OCI-LY7 (cell line): Measurements from ENCODE around the gene TMEM260. TPM values are rescaled to one million over a fixed set of nuclear protein-coding genes. Genes with fewer than 3 reads are reported as not detected.

ENCODE experiments used
- BruUV-seq: library from RNA; stranded (reverse); fragments of 400-500 nt; replicated peaks from 2 replicates; lab custom pipeline; 2021; lab: Mats Ljungman, UMichigan
- CTCF ChIA-PET: fragments of 300-600 bp; sonication (Branson Sonifier 250); formaldehyde crosslinking; loops from one replicate; lab custom pipeline; 2022; ENCODE audit warnings: antibody characterized with exemption; ENCODE audit not compliant: unreplicated experiment; lab: Charles Lee
- POLR2A ChIA-PET: fragments of 300-600 bp; sonication (Branson Sonifier 250); formaldehyde crosslinking; loops from one replicate; lab custom pipeline; 2022; ENCODE audit warnings: antibody characterized with exemption; lab: Charles Lee
- DNase-seq: peaks from one replicate; pipeline ENCODE4 v3.0.0-alpha.2; 2015; ENCODE audit warnings: low spot score
- H2AFZ ChIP-seq: fragments of 200-600 bp; sonication (generic), shearing (Covaris generic); 2 replicates; pipeline ENCODE4 v1.6.1; 2014; ENCODE audit warnings: mild to moderate bottlenecking, antibody characterized with exemption, low read length, moderate library complexity
- H3K27ac ChIP-seq: fragments of 200-600 bp; sonication (generic); 2 replicates; pipeline ENCODE4 v1.5.1; 2014; ENCODE audit warnings: mixed run types, low read depth, mild to moderate bottlenecking, moderate library complexity, low read length, inconsistent platforms; ENCODE audit not compliant: poor library complexity, severe bottlenecking
- H3K36me3 ChIP-seq: fragments of 200-600 bp; sonication (generic); 2 replicates; pipeline ENCODE4 v1.6.1; 2014; ENCODE audit warnings: mild to moderate bottlenecking, antibody characterized with exemption, low read length, moderate library complexity, mixed read lengths; ENCODE audit not compliant: insufficient read depth
- H3K4me1 ChIP-seq: fragments of 200-600 bp; sonication (generic); 2 replicates; pipeline ENCODE4 v1.5.1; 2014; ENCODE audit warnings: mild to moderate bottlenecking, low read length; ENCODE audit not compliant: insufficient read depth, poor library complexity, severe bottlenecking
- H3K4me2 ChIP-seq: fragments of 200-600 bp; sonication (generic); 2 replicates; pipeline ENCODE4 v1.6.1; 2014; ENCODE audit warnings: mild to moderate bottlenecking, low read length
- H3K4me3 ChIP-seq: fragments of 200-600 bp; sonication (generic); 2 replicates; pipeline ENCODE4 v1.5.1; 2014; ENCODE audit warnings: mild to moderate bottlenecking, low read depth, low read length; ENCODE audit not compliant: poor library complexity, severe bottlenecking
- H3K79me2 ChIP-seq: fragments of 200-600 bp; sonication (generic); 2 replicates; pipeline ENCODE4 v1.6.1; 2016; ENCODE audit warnings: low read depth, mild to moderate bottlenecking, low read length, moderate library complexity, mixed read lengths; ENCODE audit not compliant: insufficient read depth
- H3K9me2 ChIP-seq: fragments of 200-600 bp; sonication (generic); 2 replicates; pipeline ENCODE4 v1.6.1; 2016; ENCODE audit warnings: mild to moderate bottlenecking, low read length, mixed read lengths; ENCODE audit not compliant: insufficient read depth
- H3K9me3 ChIP-seq: fragments of 200-600 bp; sonication (generic); 2 replicates; pipeline ENCODE4 v1.6.1; 2014; ENCODE audit warnings: mild to moderate bottlenecking, mixed run types, low read length, mixed read lengths
- H4K20me1 ChIP-seq: fragments of 200-600 bp; sonication (generic); 2 replicates; pipeline ENCODE4 v1.6.1; 2014; ENCODE audit warnings: mild to moderate bottlenecking, antibody characterized with exemption, low read length, moderate library complexity, mixed read lengths; ENCODE audit not compliant: insufficient read depth
- CTCF ChIP-seq: fragments of 200-600 bp; sonication (generic); conservative IDR thresholded peaks from 2 replicates; pipeline ENCODE4 v1.5.1; 2014; ENCODE audit warnings: mild to moderate bottlenecking, antibody characterized with exemption, low read length, moderate library complexity, mixed read lengths
- EZH2phosphoT487 ChIP-seq: fragments of 200-600 bp; sonication (generic); IDR thresholded peaks from 2 replicates; pipeline ENCODE4 v1.6.1; 2018; ENCODE audit warnings: low read depth, borderline replicate concordance, mild to moderate bottlenecking, mixed run types, antibody characterized with exemption, low read length, moderate library complexity, mixed read lengths
- intact Hi-C: fragments of 100-400 bp; cut with micrococcal nuclease; formaldehyde crosslinking; loops from one replicate; pipeline ENCODE4 v1.10.0; 2022; ENCODE audit not compliant: unreplicated experiment
- total RNA-seq, 2 experiments: library from RNA; depleted of rRNA in 1 of 2; stranded (reverse); fragments of >200 nt in 1 of 2; shearing (Covaris generic) in 1 of 2; gene quantifications; 2 replicates each; pipeline ENCODE4 v1.2.3, GENCODE V29; 2014 to 2022

Gene TMEM260
- total RNA-seq, 2 experiments from 2014 or later = 12.4 to 20.1 TPM

- ChIA-PET CTCF (no interaction called here), POLR2A (no interaction called here)
- Histone ChIP-seq H3K27ac (no peak overlapping the region), H3K4me3 (no peak overlapping the region), H3K36me3 (no peaks in the 10 kb centered on the region), H3K9me3 (no peaks in the 10 kb centered on the region), H4K20me1 (no peaks in the 10 kb centered on the region), H2AFZ (no peak overlapping the region), H3K9me2 (no peaks in the 10 kb centered on the region), H3K4me1 (no peaks in the 10 kb centered on the region), H3K4me2 (no peak overlapping the region), H3K79me2 (no peaks in the 10 kb centered on the region)
- no peak for DNase-seq
- TF ChIP-seq EZH2phosphoT487 (no peak), CTCF (no peak)
- intact Hi-C loops = loop anchor here (2.0 kb wide), 1 partner anchor 655 kb away; no protein-coding TSS in a partner anchor
- no TSS peak for BruUV-seq
Observed at GRCh38 chr14:56661478-56661877, 81.9 kb downstream of the TMEM260 start.

- intact Hi-C loops = no loop called here
Observed at GRCh38 chr14:56664811-56665421, 85.3 kb downstream of the TMEM260 start.

More at GRCh38 chr14:56664811-56665421, 85.3 kb downstream of the TMEM260 start:
- Histone ChIP-seq H3K4me1 (no peaks in the 10 kb centered on the region), H3K36me3 (no peaks in the 10 kb centered on the region), H2AFZ (no peak overlapping the region), H3K9me3 (no peaks in the 10 kb centered on the region), H3K4me3 (no peak overlapping the region), H4K20me1 (no peaks in the 10 kb centered on the region), H3K4me2 (no peak overlapping the region), H3K27ac (no peak overlapping the region), H3K79me2 (no peaks in the 10 kb centered on the region), H3K9me2 (no peaks in the 10 kb centered on the region)
- no peak for TF ChIP-seq EZH2phosphoT487
- TF ChIP-seq CTCF = no peak
- ChIA-PET CTCF (interaction anchor here (0.5 kb wide), 1 partner anchor 20 kb away, joined by 4 read pairs; no protein-coding TSS in a partner anchor), POLR2A (interaction anchor here (0.6 to 0.7 kb wide), 3 partner anchors 142 to 1484 kb away, joined by 3 to 6 read pairs (median 3); no protein-coding TSS in a partner anchor)
- no peak for DNase-seq
- BruUV-seq = no TSS peak
